Panc1 (cell line): ENCODE measurements around the gene KLHDC7A.

Source experiments
- CTCF ChIP-seq: fragments of 450-650 bp; IDR thresholded peaks from 2 replicates; pipeline ENCODE4 v1.5.1; 2017; ENCODE audit warnings: mild to moderate bottlenecking
- POLR2AphosphoS5 ChIP-seq: IDR thresholded peaks from 2 replicates; pipeline ENCODE4 v1.6.1; 2012; ENCODE audit warnings: mild to moderate bottlenecking, low read depth, low read length, moderate library complexity

GRCh38 chr1:18511874-18512150 is 31.1 kb downstream of the KLHDC7A start:
- no peak for TF ChIP-seq POLR2AphosphoS5
- no peak for TF ChIP-seq CTCF
